Measurements from ENCODE around the gene CHKA. TPM values are rescaled to one million over a fixed set of nuclear protein-coding genes. Genes with fewer than 3 reads are reported as not detected.

CHKA gene
- total RNA-seq, 1 donor from 2014 or later = 60.4 TPM

GRCh38 chr11:68052137-68052873, 68.9 kb downstream of the CHKA start:
- no peak for TF ChIP-seq CTCF (IDR thresholded peaks at IDR 0.05; ENCODE audit: unreplicated experiment)
- Mint-ChIP-seq H3K27me3 (no peaks in the 10 kb centered on the region), H3K27ac (no peak overlapping the region), H3K4me3 (ENCODE audit: low read depth) (no peak overlapping the region), H3K36me3 (ENCODE audit: insufficient read depth) (peaks cover 10% of the 10 kb centered on the region), H3K4me1 (ENCODE audit: low read depth) (no peaks in the 10 kb centered on the region), H3K9me3 (ENCODE audit: low read depth) (no peaks in the 10 kb centered on the region)
- no peak for DNase-seq (ENCODE audit: low spot score, unreplicated experiment)

- no peak overlapping the region for H3K27ac Mint-ChIP-seq
- H3K4me1 Mint-ChIP-seq (ENCODE audit: low read depth) = no peaks in the 10 kb centered on the region
- no peaks in the 10 kb centered on the region for H3K27me3 Mint-ChIP-seq
- H3K9me3 Mint-ChIP-seq (ENCODE audit: low read depth) = no peaks in the 10 kb centered on the region
- DNase-seq (ENCODE audit: low spot score, unreplicated experiment) = no peak
- H3K4me3 Mint-ChIP-seq (ENCODE audit: low read depth) = no peak overlapping the region
- H3K36me3 Mint-ChIP-seq (ENCODE audit: insufficient read depth) = peaks cover 6% of the 10 kb centered on the region
- TF ChIP-seq CTCF (IDR thresholded peaks at IDR 0.05; ENCODE audit: unreplicated experiment) = no peak
Measured at GRCh38 chr11:68051191-68052136, 69.7 kb downstream of the CHKA start.

- no peak for DNase-seq (ENCODE audit: low spot score, unreplicated experiment)
- no peak overlapping the region for H3K27ac Mint-ChIP-seq
- no peaks in the 10 kb centered on the region for H3K9me3 Mint-ChIP-seq (ENCODE audit: low read depth)
- no peak for TF ChIP-seq CTCF (IDR thresholded peaks at IDR 0.05; ENCODE audit: unreplicated experiment)
- H3K27me3 Mint-ChIP-seq = no peaks in the 10 kb centered on the region
- no peak overlapping the region for H3K4me3 Mint-ChIP-seq (ENCODE audit: low read depth)
- peaks cover 2% of the 10 kb centered on the region for H3K36me3 Mint-ChIP-seq (ENCODE audit: insufficient read depth)
- H3K4me1 Mint-ChIP-seq (ENCODE audit: low read depth) = no peaks in the 10 kb centered on the region
Measured at GRCh38 chr11:68050371-68050841, 70.8 kb downstream of the CHKA start.

- Mint-ChIP-seq H3K27ac (no peak overlapping the region), H3K27me3 (no peaks in the 10 kb centered on the region), H3K9me3 (ENCODE audit: low read depth) (no peaks in the 10 kb centered on the region), H3K4me3 (ENCODE audit: low read depth) (no peak overlapping the region), H3K4me1 (ENCODE audit: low read depth) (no peaks in the 10 kb centered on the region), H3K36me3 (ENCODE audit: insufficient read depth) (peaks cover 2% of the 10 kb centered on the region)
- DNase-seq (ENCODE audit: low spot score, unreplicated experiment) = no peak
- TF ChIP-seq CTCF (IDR thresholded peaks at IDR 0.05; ENCODE audit: unreplicated experiment) = no peak
Measured at GRCh38 chr11:68049509-68050370, 71.4 kb downstream of the CHKA start.
